K562 (cell line): ENCODE data around the gene TSC22D2. TPM values are rescaled to one million over a fixed set of nuclear protein-coding genes. Genes with fewer than 3 reads are reported as not detected.
A peak's percentile ranks its signal among the peaks of the same experiment; 100 is the strongest.

Experiments used
- CCNT2 ChIP-seq: IDR thresholded peaks from 2 replicates; pipeline ENCODE4 v1.6.1; 2011; ENCODE audit warnings: borderline replicate concordance, low read depth, mild to moderate bottlenecking, moderate library complexity, mixed read lengths, low read length; ENCODE audit not compliant: insufficient read length; ENCODE audit errors: extremely low read depth
- DIDO1 ChIP-seq: fragments of 450-650 bp; IDR thresholded peaks from 2 replicates; pipeline ENCODE4 v1.6.1; 2016; ENCODE audit warnings: low read depth, missing biosample characterization, missing genetic modification characterization
- HDAC3 ChIP-seq: fragments of 450-650 bp; IDR thresholded peaks from 2 replicates; pipeline ENCODE4 v1.6.1; 2018; ENCODE audit warnings: borderline replicate concordance, mild to moderate bottlenecking, moderate library complexity; ENCODE audit not compliant: partially characterized antibody
- JUND ChIP-seq, 2 experiments: IDR thresholded peaks; 2 replicates in 1 of 2; 3 replicates in 1 of 2; pipeline ENCODE4 v1.6.1; 2011; ENCODE audit warnings: borderline replicate concordance in 2 of 2, low read depth in 2 of 2, low read length in 2 of 2, improper control_type of control experiment in 1 of 2, missing biosample characterization in 1 of 2, missing genetic modification characterization in 1 of 2, missing genetic modification reagents in 1 of 2
- MAZ ChIP-seq, 2 experiments: fragments of 450-650 bp in 1 of 2; sonication (generic) in 1 of 2; formaldehyde crosslinking; IDR thresholded peaks in 1 of 2; conservative IDR thresholded peaks in 1 of 2; 2 replicates each; pipeline versions ENCODE4 v1.4.0 to v1.5.0; 2020; ENCODE audit warnings: mild to moderate bottlenecking in 1 of 2, missing genetic modification reagents in 1 of 2
- MGA ChIP-seq: fragments of 450-650 bp; IDR thresholded peaks from 2 replicates; pipeline ENCODE4 v1.6.1; 2016; ENCODE audit warnings: mild to moderate bottlenecking, moderate library complexity
- NCOA4 ChIP-seq: fragments of 450-650 bp; IDR thresholded peaks from 2 replicates; pipeline ENCODE4 v1.6.1; 2018; ENCODE audit warnings: mild to moderate bottlenecking; ENCODE audit not compliant: partially characterized antibody
- XRCC5 ChIP-seq: fragments of 200-400 bp; formaldehyde crosslinking; IDR thresholded peaks from 2 replicates; pipeline ENCODE4 v1.6.1; 2017; ENCODE audit warnings: low read depth, mild to moderate bottlenecking, low read length
- ZNF3 ChIP-seq: fragments of 250-450 bp; sonication (Bioruptor Pico); IDR thresholded peaks from 2 replicates; pipeline ENCODE4 v1.5.0; 2021; ENCODE audit warnings: mild to moderate bottlenecking, moderate library complexity
- polyA plus RNA-seq, 8 experiments: library from polyadenylated mRNA; depleted of rRNA in 4 of 8; stranded (reverse) in 5 of 8; unstranded in 3 of 8; fragments of >200 nt; fragmentation: Nextera tagmentation in 2 of 8; fragmentation: Illumina TruSeq in 1 of 8; extraction: Ambion mirVana in 2 of 8; extraction: Trizol in 1 of 8; gene quantifications; 2 replicates each; pipeline versions ENCODE4 v1.2.1 to v1.2.3, GENCODE V29; 2011 to 2014; ENCODE audit warnings: inconsistent platforms in 1 of 8, missing spikeins in 1 of 8
- total RNA-seq, 7 experiments: library from RNA; depleted of rRNA in 6 of 7; stranded (reverse); fragments of >200 nt in 6 of 7; fragmentation: Illumina TruSeq in 2 of 7; extraction: Trizol in 2 of 7; gene quantifications; 2 replicates each; pipeline versions ENCODE4 v1.2.1 to v1.2.3, GENCODE V29; 2011 to 2021; ENCODE audit warnings: low replicate concordance in 1 of 7
- TF ChIP-seq, protein P1 (sequence below): IDR thresholded peaks from 2 replicates; pipeline ENCODE4 v1.6.1; 2014; ENCODE audit warnings: antibody characterized with exemption

The TSC22D2 gene
- total and polyA plus RNA-seq, 9 of the 15 experiments (the other 6 are each of a cell fraction or from before 2014, with no cell fraction given): 5.5 to 44.0 (median 19.3) TPM

GRCh38 chr3:150384296-150385212 lies 23.5 kb upstream of the TSC22D2 start (continued):
- TF ChIP-seq XRCC5 (0 out of 2 replicates have a peak, but pooled peaks have one; percentile 31), ZNF3 (CRISPR knock-in tag) (no peak), DIDO1 (no peak), HDAC3 (no peak), NCOA4 (no peak), MGA (peak; percentile 65), CCNT2 (no peak), JUND (IDR thresholded peaks at IDR 0.05; ENCODE audit: borderline replicate concordance, low read depth, low read length) (0 out of 2 replicates have a peak, but pooled peaks have one; percentile 10), JUND (tag; IDR thresholded peaks at IDR 0.05; ENCODE audit: borderline replicate concordance, low read depth, low read length) (0 out of 3 replicates have a peak, but pooled peaks have one; percentile 16), MAZ (CRISPR knock-in tag; conservative IDR thresholded peaks at IDR 0.05 in 1 of 2, IDR thresholded peaks at IDR 0.05 in 1 of 2) (peak in 1 of 2 experiments; percentile 79; a peak in 1 of 4 replicates)
- TF ChIP-seq, protein P1, sequence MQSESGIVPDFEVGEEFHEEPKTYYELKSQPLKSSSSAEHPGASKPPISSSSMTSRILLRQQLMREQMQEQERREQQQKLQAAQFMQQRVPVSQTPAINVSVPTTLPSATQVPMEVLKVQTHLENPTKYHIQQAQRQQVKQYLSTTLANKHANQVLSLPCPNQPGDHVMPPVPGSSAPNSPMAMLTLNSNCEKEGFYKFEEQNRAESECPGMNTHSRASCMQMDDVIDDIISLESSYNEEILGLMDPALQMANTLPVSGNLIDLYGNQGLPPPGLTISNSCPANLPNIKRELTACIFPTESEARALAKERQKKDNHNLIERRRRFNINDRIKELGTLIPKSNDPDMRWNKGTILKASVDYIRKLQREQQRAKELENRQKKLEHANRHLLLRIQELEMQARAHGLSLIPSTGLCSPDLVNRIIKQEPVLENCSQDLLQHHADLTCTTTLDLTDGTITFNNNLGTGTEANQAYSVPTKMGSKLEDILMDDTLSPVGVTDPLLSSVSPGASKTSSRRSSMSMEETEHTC: 0 out of 2 replicates have a peak, but pooled peaks have one; percentile 18
